Central memory CD8-positive, alpha-beta T cell (primary cell): ENCODE data around the gene NPEPPS.

Experiments
- ATAC-seq: fragments of 150-1000 bp; cut with Tn5 transposase; replicated peaks from 2 replicates; pipeline ENCODE4 v1.10.0; 2022; ENCODE audit warnings: mild to moderate bottlenecking, moderate FRiP score, moderate number of reproducible peaks; ENCODE audit not compliant: poor library complexity, severe bottlenecking; ENCODE audit errors: extremely low read depth
- DNase-seq, 2 donors: peaks; one replicate each; pipeline ENCODE4 v3.0.0; 2021; ENCODE audit warnings: low spot score in 2 of 2
- H3K27ac Mint-ChIP-seq: one replicate; pipeline ENCODE4 v1.8.0; 2022; ENCODE audit warnings: low read depth, mild to moderate bottlenecking, moderate library complexity, mixed read lengths
- H3K27me3 Mint-ChIP-seq: one replicate; pipeline ENCODE4 v1.8.0; 2022; ENCODE audit warnings: mixed read lengths
- H3K36me3 Mint-ChIP-seq: one replicate; pipeline ENCODE4 v1.8.0; 2022; ENCODE audit warnings: mild to moderate bottlenecking, moderate library complexity, mixed read lengths; ENCODE audit not compliant: insufficient read depth
- H3K4me1 Mint-ChIP-seq: one replicate; pipeline ENCODE4 v1.8.0; 2022; ENCODE audit warnings: mixed read lengths
- H3K4me3 Mint-ChIP-seq: one replicate; pipeline ENCODE4 v1.8.0; 2022; ENCODE audit warnings: mild to moderate bottlenecking, moderate library complexity, mixed read lengths
- H3K9me3 Mint-ChIP-seq: one replicate; pipeline ENCODE4 v1.8.0; 2022; ENCODE audit warnings: mixed read lengths

NPEPPS gene

GRCh38 chr17:47621293-47622179, 90.6 kb downstream of the NPEPPS start:
- no peak for ATAC-seq
- peaks cover 44% of the 10 kb centered on the region for H3K36me3 Mint-ChIP-seq
- no peak overlapping the region for H3K4me3 Mint-ChIP-seq
- H3K27me3 Mint-ChIP-seq = no peaks in the 10 kb centered on the region
- H3K27ac Mint-ChIP-seq = no peak overlapping the region
- H3K4me1 Mint-ChIP-seq = no peaks in the 10 kb centered on the region
- no peaks in the 10 kb centered on the region for H3K9me3 Mint-ChIP-seq
- no peak for DNase-seq

DNA sequence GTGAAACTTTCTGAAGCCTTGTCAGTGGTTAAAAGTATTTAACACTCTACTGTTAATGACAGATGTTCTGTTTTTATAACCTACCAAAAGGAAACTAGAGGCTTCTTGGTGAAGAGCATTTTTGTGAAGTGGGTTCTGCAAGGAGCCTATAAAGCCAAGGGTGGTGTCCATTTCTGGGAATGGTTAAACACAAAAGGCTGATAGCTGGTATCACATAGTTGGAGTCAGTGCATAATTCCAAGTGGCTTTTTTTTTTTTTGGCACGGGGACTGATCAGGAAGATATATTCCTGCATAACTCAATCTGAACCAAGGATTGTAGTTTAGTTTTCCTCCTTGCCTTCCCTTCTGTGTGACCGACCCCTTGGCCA, 91.3 kb downstream of the NPEPPS start:
- peaks cover 44% of the 10 kb centered on the region for H3K36me3 Mint-ChIP-seq
- ATAC-seq = no peak
- H3K9me3 Mint-ChIP-seq = no peaks in the 10 kb centered on the region
- H3K4me1 Mint-ChIP-seq = no peaks in the 10 kb centered on the region
- no peak overlapping the region for H3K27ac Mint-ChIP-seq
- H3K27me3 Mint-ChIP-seq = no peaks in the 10 kb centered on the region
- no peak overlapping the region for H3K4me3 Mint-ChIP-seq
- no peak for DNase-seq

- Mint-ChIP-seq H3K9me3 (no peaks in the 10 kb centered on the region), H3K36me3 (peaks cover 27% of the 10 kb centered on the region), H3K4me1 (no peaks in the 10 kb centered on the region), H3K27ac (no peak overlapping the region), H3K27me3 (no peaks in the 10 kb centered on the region), H3K4me3 (no peak overlapping the region)
- DNase-seq (no peak), ATAC-seq (no peak)
These were observed 93.8 kb downstream of the NPEPPS start for GRCh38 chr17:47624727-47625068.

DNA sequence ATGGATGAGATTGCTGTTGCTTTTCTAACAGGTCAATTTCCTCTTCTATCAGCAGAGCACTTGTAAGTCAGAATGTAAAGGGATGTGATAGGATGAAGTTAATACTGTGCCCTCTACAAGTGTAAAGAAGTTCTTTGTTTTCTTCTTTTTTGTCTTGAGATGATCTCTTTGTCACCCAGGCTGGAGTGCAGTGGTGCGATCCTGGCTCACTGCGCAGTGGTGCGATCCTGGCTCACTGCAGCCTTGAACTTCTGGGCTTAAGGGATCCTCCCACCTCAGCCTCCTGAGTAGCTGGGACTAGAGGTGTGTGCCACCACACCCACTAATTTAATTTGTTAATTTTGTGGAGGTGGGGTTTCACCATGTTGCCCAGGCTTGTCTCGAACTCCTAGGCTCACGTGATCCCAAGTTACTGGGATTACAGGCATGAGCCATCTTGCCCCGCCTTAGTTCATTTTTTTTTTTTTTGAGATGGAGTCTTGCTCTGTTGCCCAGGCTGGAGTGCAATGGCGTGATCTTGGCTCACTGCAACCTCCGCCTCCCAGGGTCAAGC, 97.2 kb downstream of the NPEPPS start:
- H3K27me3 Mint-ChIP-seq = no peaks in the 10 kb centered on the region
- ATAC-seq = no peak
- H3K4me1 Mint-ChIP-seq = no peaks in the 10 kb centered on the region
- no peak for DNase-seq
- peaks cover 10% of the 10 kb centered on the region for H3K36me3 Mint-ChIP-seq
- no peaks in the 10 kb centered on the region for H3K9me3 Mint-ChIP-seq
- H3K4me3 Mint-ChIP-seq = no peak overlapping the region
- no peak overlapping the region for H3K27ac Mint-ChIP-seq

DNA sequence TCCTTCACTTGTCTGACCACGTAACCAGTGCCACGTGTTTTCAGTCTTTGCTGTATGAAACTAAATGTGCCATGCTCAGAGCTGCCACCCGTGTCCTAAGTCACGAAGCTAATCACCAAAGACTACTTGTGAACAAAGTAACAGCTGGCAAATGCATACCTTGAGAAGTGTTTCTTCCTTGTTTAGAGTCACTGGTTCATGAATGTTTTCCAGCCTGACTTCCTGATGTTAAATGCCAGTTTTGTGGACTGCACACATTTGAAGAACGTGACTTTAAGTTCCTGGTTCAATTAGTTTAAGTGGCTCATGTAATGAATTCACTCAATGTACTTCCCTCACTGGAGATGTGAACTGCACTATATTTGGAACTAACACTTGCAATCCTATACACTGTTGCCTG, 98.9 kb downstream of the NPEPPS start:
- H3K27ac Mint-ChIP-seq = no peak overlapping the region
- H3K4me3 Mint-ChIP-seq = no peak overlapping the region
- H3K36me3 Mint-ChIP-seq = peaks cover 2% of the 10 kb centered on the region
- no peak for DNase-seq
- no peaks in the 10 kb centered on the region for H3K9me3 Mint-ChIP-seq
- no peaks in the 10 kb centered on the region for H3K4me1 Mint-ChIP-seq
- no peak for ATAC-seq
- no peaks in the 10 kb centered on the region for H3K27me3 Mint-ChIP-seq

GRCh38 chr17:47630614-47631013, 99.7 kb downstream of the NPEPPS start:
- Mint-ChIP-seq H3K4me1 (no peaks in the 10 kb centered on the region), H3K27ac (no peak overlapping the region), H3K27me3 (no peaks in the 10 kb centered on the region), H3K4me3 (no peak overlapping the region), H3K9me3 (no peaks in the 10 kb centered on the region), H3K36me3 (peaks cover 2% of the 10 kb centered on the region)
- DNase-seq (no peak), ATAC-seq (no peak)

DNA sequence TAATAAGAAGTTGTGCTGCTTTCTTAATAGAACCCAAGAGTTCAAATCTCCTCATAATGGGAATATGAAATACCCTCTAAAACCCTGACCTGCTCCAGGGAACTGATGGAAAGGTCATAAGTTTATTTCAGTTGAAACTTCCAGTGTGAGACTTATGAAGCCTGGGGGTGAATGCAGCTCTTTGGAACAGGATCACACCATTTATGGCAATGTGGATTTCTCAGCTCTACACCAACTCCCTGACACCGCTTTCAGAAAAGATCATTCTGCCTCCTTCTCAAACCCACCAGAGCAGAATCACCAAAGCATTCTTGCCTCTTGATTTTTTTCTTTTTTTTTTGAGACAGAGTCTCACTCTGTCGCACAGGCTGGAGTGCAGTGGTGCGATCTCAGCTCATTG, 102.1 kb downstream of the NPEPPS start:
- Mint-ChIP-seq H3K4me3 (no peak overlapping the region), H3K4me1 (no peaks in the 10 kb centered on the region), H3K9me3 (no peaks in the 10 kb centered on the region), H3K27ac (no peak overlapping the region), H3K36me3 (peaks cover 6% of the 10 kb centered on the region), H3K27me3 (no peaks in the 10 kb centered on the region)
- DNase-seq = no peak
- ATAC-seq = no peak

- Mint-ChIP-seq H3K36me3 (peaks cover 6% of the 10 kb centered on the region), H3K27me3 (no peaks in the 10 kb centered on the region), H3K4me3 (no peak overlapping the region), H3K27ac (no peak overlapping the region), H3K4me1 (no peaks in the 10 kb centered on the region), H3K9me3 (no peaks in the 10 kb centered on the region)
- DNase-seq (no peak), ATAC-seq (no peak)
These were observed 103.1 kb downstream of the NPEPPS start for GRCh38 chr17:47633996-47634395.

DNA sequence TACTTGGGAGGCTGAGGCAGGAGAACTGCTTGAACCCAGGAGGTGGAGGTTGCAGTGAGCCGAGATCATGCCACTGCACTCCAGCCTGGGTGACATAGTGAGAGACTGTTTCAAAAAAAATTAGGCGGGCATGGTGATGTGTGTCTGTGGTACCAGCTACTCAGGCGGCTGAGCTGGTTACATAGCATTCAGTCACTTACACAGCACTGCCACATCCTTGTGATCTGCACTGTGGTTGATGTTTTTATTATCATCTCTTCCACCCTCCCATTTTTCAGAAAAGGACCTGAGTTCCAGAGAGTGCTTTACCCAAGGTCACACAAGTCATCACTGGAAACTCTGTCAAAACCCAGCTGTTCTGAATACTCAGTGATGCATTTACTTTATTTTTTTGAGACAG, 104.0 kb downstream of the NPEPPS start:
- H3K27ac Mint-ChIP-seq = no peak overlapping the region
- ATAC-seq (no peak), DNase-seq (no peak)
- no peaks in the 10 kb centered on the region for H3K9me3 Mint-ChIP-seq
- no peak overlapping the region for H3K4me3 Mint-ChIP-seq
- no peaks in the 10 kb centered on the region for H3K27me3 Mint-ChIP-seq
- H3K4me1 Mint-ChIP-seq = no peaks in the 10 kb centered on the region
- peaks cover 4% of the 10 kb centered on the region for H3K36me3 Mint-ChIP-seq

DNA sequence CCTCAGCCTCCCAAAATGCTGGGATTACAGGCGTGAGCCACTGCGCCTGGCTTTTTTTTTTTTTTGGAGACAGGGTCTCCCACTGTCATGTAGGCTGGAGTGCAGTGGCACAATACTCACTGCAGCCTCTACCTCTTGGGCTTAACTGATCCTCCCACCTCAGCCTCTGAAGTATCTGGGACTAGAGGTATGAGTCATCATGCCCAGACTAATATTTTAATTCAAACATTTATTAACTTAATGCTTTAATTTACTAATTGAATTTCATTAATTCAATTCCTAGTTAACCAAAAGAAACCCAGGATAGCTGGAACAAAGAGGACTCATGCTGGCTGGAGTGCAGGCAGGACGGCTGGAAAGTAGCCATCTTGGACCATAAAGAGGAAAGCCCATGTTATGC, 104.8 kb downstream of the NPEPPS start:
- Mint-ChIP-seq H3K36me3 (peaks cover 4% of the 10 kb centered on the region), H3K4me1 (no peaks in the 10 kb centered on the region), H3K27ac (no peak overlapping the region), H3K27me3 (no peaks in the 10 kb centered on the region), H3K9me3 (no peaks in the 10 kb centered on the region), H3K4me3 (no peak overlapping the region)
- no peak for DNase-seq
- no peak for ATAC-seq

DNA sequence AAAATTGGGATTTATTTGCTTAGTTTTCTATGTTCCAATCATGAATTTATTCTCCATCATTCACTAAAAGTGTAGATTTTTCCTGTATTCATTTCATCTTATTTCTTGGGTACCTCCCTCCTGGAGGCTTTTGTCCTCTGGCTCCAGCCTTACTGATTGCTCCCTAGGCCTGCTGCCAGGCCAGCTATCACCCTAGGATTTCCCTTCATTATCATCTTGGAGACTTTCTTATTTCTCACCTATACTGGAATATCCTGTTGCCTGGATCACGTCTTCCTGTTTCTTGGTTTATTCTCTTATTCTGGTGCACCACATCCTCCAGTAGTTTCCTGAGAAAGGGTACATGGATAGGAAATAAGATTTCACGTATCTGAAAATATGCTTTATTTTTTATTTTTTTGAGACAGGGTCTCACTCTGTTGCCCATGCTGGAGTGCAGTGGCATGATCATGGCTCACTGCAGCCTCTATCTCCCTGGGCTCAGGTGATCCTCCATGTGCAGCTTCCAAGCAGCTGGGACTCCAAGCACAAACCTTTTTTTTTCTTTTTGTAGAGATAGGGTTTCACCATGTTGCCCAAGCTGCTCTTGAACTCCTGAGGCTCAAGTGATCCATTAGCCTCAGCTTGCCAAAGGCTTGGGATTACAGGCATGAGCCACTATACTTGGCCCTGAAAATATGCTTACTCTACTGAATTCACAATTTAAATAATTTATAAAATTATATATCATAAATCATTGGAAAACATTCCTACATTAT, 105.5 kb downstream of the NPEPPS start:
- no peak for DNase-seq
- Mint-ChIP-seq H3K4me1 (no peaks in the 10 kb centered on the region), H3K9me3 (no peaks in the 10 kb centered on the region), H3K27me3 (no peaks in the 10 kb centered on the region), H3K27ac (no peak overlapping the region), H3K4me3 (no peak overlapping the region), H3K36me3 (peaks cover 4% of the 10 kb centered on the region)
- ATAC-seq = no peak

GRCh38 chr17:47638903-47639302, 108.0 kb downstream of the NPEPPS start:
- Mint-ChIP-seq H3K27me3 (no peaks in the 10 kb centered on the region), H3K9me3 (no peaks in the 10 kb centered on the region), H3K27ac (peak overlapping the region; percentile 61), H3K4me3 (no peak overlapping the region), H3K36me3 (peaks cover 4% of the 10 kb centered on the region), H3K4me1 (no peaks in the 10 kb centered on the region)
- DNase-seq (no peak), ATAC-seq (no peak)

DNA sequence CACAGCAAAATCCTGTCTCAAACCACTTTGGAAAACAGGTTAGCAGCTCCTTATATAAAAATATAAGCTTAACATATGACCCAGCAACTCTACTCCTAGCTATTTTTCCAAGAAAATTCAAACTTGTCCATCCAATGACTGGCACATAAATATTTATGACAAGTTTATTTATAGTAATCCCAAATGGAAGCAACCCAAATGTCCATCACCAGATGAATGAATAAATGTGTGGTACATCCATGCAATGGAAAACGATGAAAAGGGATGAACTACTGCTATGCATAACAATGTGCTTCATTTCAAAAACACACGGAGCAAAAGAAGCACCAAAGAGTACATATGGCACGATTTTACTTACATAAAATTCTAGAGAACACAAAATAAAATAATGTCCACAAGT, 109.2 kb downstream of the NPEPPS start:
- Mint-ChIP-seq H3K9me3 (no peaks in the 10 kb centered on the region), H3K27me3 (no peaks in the 10 kb centered on the region), H3K27ac (no peak overlapping the region), H3K4me3 (no peak overlapping the region), H3K4me1 (no peaks in the 10 kb centered on the region), H3K36me3 (peaks cover 4% of the 10 kb centered on the region)
- DNase-seq = no peak
- no peak for ATAC-seq
